HG03520 (cell line): ENCODE data around the gene LIPC.

ENCODE experiments used
- ATAC-seq: cut with Tn5 transposase; IDR thresholded peaks from one replicate; pipeline ENCODE4 v1.9.1; 2021; ENCODE audit warnings: mild to moderate bottlenecking, moderate library complexity; ENCODE audit not compliant: unreplicated experiment

The LIPC gene

GRCh38 chr15:58405865-58406264 is 25.9 kb upstream of the LIPC start:
- ATAC-seq, result no peak

GRCh38 chr15:58406811-58407210 is 25.0 kb upstream of the LIPC start:
- no peak for ATAC-seq

- ATAC-seq, result no peak
Observed at GRCh38 chr15:58407236-58407775, 24.5 kb upstream of the LIPC start.

GRCh38 chr15:58407778-58408177 is 24.0 kb upstream of the LIPC start:
- no peak for ATAC-seq

GRCh38 chr15:58409861-58410260 is 21.9 kb upstream of the LIPC start:
- ATAC-seq, result no peak

- ATAC-seq, result no peak
Observed at GRCh38 chr15:58410353-58410752, 21.4 kb upstream of the LIPC start.

GRCh38 chr15:58413253-58413652 is 18.5 kb upstream of the LIPC start:
- ATAC-seq, result no peak

GRCh38 chr15:58415636-58416035 is 16.2 kb upstream of the LIPC start:
- ATAC-seq, result no peak

GRCh38 chr15:58416963-58417362 is 14.8 kb upstream of the LIPC start:
- no peak for ATAC-seq

- ATAC-seq, result no peak
Observed at GRCh38 chr15:58418135-58418534, 13.7 kb upstream of the LIPC start.

- ATAC-seq, result no peak
Observed at GRCh38 chr15:58419803-58420524, 11.8 kb upstream of the LIPC start.

- no peak for ATAC-seq
Observed at GRCh38 chr15:58420579-58421043, 11.2 kb upstream of the LIPC start.

- ATAC-seq, result no peak
Observed at GRCh38 chr15:58423205-58423604, 8.6 kb upstream of the LIPC start.

GRCh38 chr15:58423831-58424608 is 7.8 kb upstream of the LIPC start:
- no peak for ATAC-seq

- ATAC-seq, result no peak
Observed at GRCh38 chr15:58424722-58425121, 7.1 kb upstream of the LIPC start.

- no peak for ATAC-seq
Observed at GRCh38 chr15:58425185-58425584, 6.6 kb upstream of the LIPC start.

GRCh38 chr15:58425834-58426233 is 6.0 kb upstream of the LIPC start:
- no peak for ATAC-seq

- ATAC-seq, result no peak
Observed at GRCh38 chr15:58426501-58426900, 5.3 kb upstream of the LIPC start.

- no peak for ATAC-seq
Observed at GRCh38 chr15:58427987-58428386, 3.8 kb upstream of the LIPC start.

GRCh38 chr15:58430224-58430787 is 1.5 kb upstream of the LIPC start:
- ATAC-seq, result no peak

GRCh38 chr15:58432401-58432800 is 610 bp downstream of the LIPC start:
- ATAC-seq, result no peak
